ENCODE measurements around the gene OXA1L. TPM values are rescaled to one million over a fixed set of nuclear protein-coding genes. Genes with fewer than 3 reads are reported as not detected.

OXA1L gene
- total RNA-seq, 2 donors from 2014 or later, result 73.2 to 83.5 TPM

GRCh38 chr14:22780105-22780679 is 13.7 kb downstream of the OXA1L start:
- WGBS, 2 donors, result 38 to 64% methylated on average over 2 of the region's 2 CpGs
- H3K4me3 ChIP-seq, result no peak overlapping the region
- H3K4me1 ChIP-seq, result peaks cover 19% of the 10 kb centered on the region
- no peak for TF ChIP-seq POLR2A (IDR thresholded peaks at IDR 0.05)
- no peak for TF ChIP-seq CTCF (IDR thresholded peaks at IDR 0.05)
- ATAC-seq (no peak), DNase-seq (peak in 1 of 4 donors; percentile 20)
- peaks cover 0 to 1% of the 10 kb centered on the region in 2 donors for H3K36me3 ChIP-seq (replicated peaks in 1 of 2; ENCODE audit: insufficient read depth in 1 of 2, low read depth in 2 of 2)
- peak overlapping the region in 3 of 4 donors; percentile 5 to 56 (median 52) for H3K27ac ChIP-seq
- H3K27me3 ChIP-seq, result no peaks in the 10 kb centered on the region
- no peaks in the 10 kb centered on the region for H3K9me3 ChIP-seq
- intact Hi-C loops (cut with DNase I), result no loop called here

GRCh38 chr14:22780941-22781300 is 14.4 kb downstream of the OXA1L start:
- DNase-seq (no peak), ATAC-seq (peak; percentile 12)
- H3K36me3 ChIP-seq (replicated peaks in 1 of 2; ENCODE audit: insufficient read depth in 1 of 2, low read depth in 2 of 2), result no peaks in the 10 kb centered on the region
- peak overlapping the region; percentile 35 to 56 (median 46) for H3K27ac ChIP-seq
- 83% methylated on average over 5 of the region's 5 CpGs for WGBS, 2 donors
- TF ChIP-seq POLR2A (IDR thresholded peaks at IDR 0.05) (no peak), CTCF (IDR thresholded peaks at IDR 0.05) (no peak)
- H3K27me3 ChIP-seq, result no peaks in the 10 kb centered on the region
- intact Hi-C loops (cut with DNase I), result no loop called here
- H3K4me1 ChIP-seq, result peaks cover 19% of the 10 kb centered on the region
- no peak overlapping the region for H3K4me3 ChIP-seq
- no peaks in the 10 kb centered on the region for H3K9me3 ChIP-seq

GRCh38 chr14:22781301-22781991 is 15.0 kb downstream of the OXA1L start:
- DNase-seq (peak in 1 of 4 donors; percentile 13), ATAC-seq (peak; percentile 68)
- no peaks in the 10 kb centered on the region for H3K9me3 ChIP-seq
- H3K27me3 ChIP-seq, result no peaks in the 10 kb centered on the region
- H3K36me3 ChIP-seq (replicated peaks in 1 of 2; ENCODE audit: insufficient read depth in 1 of 2, low read depth in 2 of 2), result no peaks in the 10 kb centered on the region
- H3K4me1 ChIP-seq, result peaks cover 19% of the 10 kb centered on the region
- peak overlapping the region; percentile 35 to 56 (median 46) for H3K27ac ChIP-seq
- intact Hi-C loops (cut with DNase I), result no loop called here
- 0% methylated on average over 1 of the region's 1 CpG for whole genome bisulfite sequencing, 2 donors
- TF ChIP-seq POLR2A (IDR thresholded peaks at IDR 0.05), result no peak
- TF ChIP-seq CTCF (IDR thresholded peaks at IDR 0.05), result no peak
- H3K4me3 ChIP-seq, result no peak overlapping the region

- 84 to 98% methylated on average over 4 of the region's 4 CpGs for WGBS, 2 donors
These were observed 20.2 kb downstream of the OXA1L start for GRCh38 chr14:22786685-22787084.

More at GRCh38 chr14:22786685-22787084, 20.2 kb downstream of the OXA1L start:
- Histone ChIP-seq H3K4me3 (no peak overlapping the region), H3K9me3 (no peaks in the 10 kb centered on the region), H3K27ac (no peak overlapping the region), H3K4me1 (peaks cover 1% of the 10 kb centered on the region), H3K36me3 (replicated peaks in 1 of 2; ENCODE audit: insufficient read depth in 1 of 2, low read depth in 2 of 2) (no peaks in the 10 kb centered on the region), H3K27me3 (no peaks in the 10 kb centered on the region)
- DNase-seq (no peak), ATAC-seq (no peak)
- TF ChIP-seq POLR2A (IDR thresholded peaks at IDR 0.05) (no peak), CTCF (IDR thresholded peaks at IDR 0.05) (no peak)
- intact Hi-C loops (cut with DNase I), result no loop called here
